Subcutaneous abdominal adipose tissue (tissue), 5 donors: ENCODE data around the gene ZNF789.

Experiments used
- H3K27ac ChIP-seq: one replicate; pipeline ENCODE4 v1.7.0; 2013; ENCODE audit warnings: low read depth, mild to moderate bottlenecking, inconsistent platforms, low read length, moderate library complexity
- H3K27me3 ChIP-seq, 5 donors: one replicate each; pipeline ENCODE4 v1.7.0; 2013; ENCODE audit warnings: low read length in 5 of 5, inconsistent platforms in 1 of 5; ENCODE audit not compliant: control insufficient read depth in 5 of 5, insufficient read depth in 4 of 5
- H3K36me3 ChIP-seq, 5 donors: one replicate each; pipeline ENCODE4 v1.7.0; 2013; ENCODE audit warnings: low read length in 5 of 5; ENCODE audit not compliant: control insufficient read depth in 5 of 5, insufficient read depth in 5 of 5
- H3K4me1 ChIP-seq, 5 donors: one replicate each; pipeline ENCODE4 v1.7.0; 2013; ENCODE audit warnings: low read length in 5 of 5, mild to moderate bottlenecking in 3 of 5, moderate library complexity in 1 of 5; ENCODE audit not compliant: control insufficient read depth in 5 of 5, insufficient read depth in 5 of 5
- H3K4me3 ChIP-seq, 5 donors: one replicate each; pipeline ENCODE4 v1.7.0; 2013; ENCODE audit warnings: low read length in 5 of 5, low read depth in 1 of 5
- H3K9ac ChIP-seq, 5 donors: one replicate each; pipeline ENCODE4 v1.7.0; 2013; ENCODE audit warnings: low read length in 5 of 5, mild to moderate bottlenecking in 4 of 5, moderate library complexity in 3 of 5
- H3K9me3 ChIP-seq, 5 donors: one replicate each; pipeline ENCODE4 v1.7.0; 2013; ENCODE audit warnings: low read length in 5 of 5; ENCODE audit not compliant: control insufficient read depth in 5 of 5
- donor health status: healthy.
- donor health status: healthy.
- donor health status: healthy.
- donor health status: healthy.
- donor health status: healthy.

The ZNF789 gene

DNA sequence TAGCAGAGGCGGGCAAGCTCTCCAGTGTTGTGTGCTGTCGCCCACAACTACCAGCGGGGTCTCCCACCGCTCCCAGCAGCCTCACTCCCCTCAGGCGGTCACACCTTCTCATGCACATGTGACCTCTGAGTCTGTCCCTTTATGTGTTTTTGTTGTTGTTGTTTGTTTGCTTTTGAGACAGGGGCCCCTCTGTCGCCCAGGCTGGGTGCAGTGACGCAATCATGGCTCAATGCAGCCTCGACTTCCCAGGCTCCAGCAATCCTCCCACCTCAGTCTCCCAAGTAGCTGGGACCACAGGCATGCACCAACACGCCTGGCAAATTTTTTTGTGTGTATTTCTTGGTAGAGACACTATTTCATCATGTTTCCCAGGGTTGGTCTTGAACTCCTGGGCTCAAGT, 32.5 kb upstream of the ZNF789 start:
- H3K27me3 ChIP-seq: no peaks in the 10 kb centered on the region
- H3K9ac ChIP-seq: peak overlapping the region in 3 of 5 donors; percentile 86 to 91 (median 90)
- H3K9me3 ChIP-seq: no peaks in the 10 kb centered on the region
- peaks cover 3 to 13% (median 10%) of the 10 kb centered on the region in 5 donors for H3K36me3 ChIP-seq
- peak overlapping the region; percentile 87 to 95 (median 93) for H3K4me3 ChIP-seq
- no peak overlapping the region for H3K27ac ChIP-seq
- peaks cover 12 to 45% (median 35%) of the 10 kb centered on the region in 5 donors for H3K4me1 ChIP-seq

DNA sequence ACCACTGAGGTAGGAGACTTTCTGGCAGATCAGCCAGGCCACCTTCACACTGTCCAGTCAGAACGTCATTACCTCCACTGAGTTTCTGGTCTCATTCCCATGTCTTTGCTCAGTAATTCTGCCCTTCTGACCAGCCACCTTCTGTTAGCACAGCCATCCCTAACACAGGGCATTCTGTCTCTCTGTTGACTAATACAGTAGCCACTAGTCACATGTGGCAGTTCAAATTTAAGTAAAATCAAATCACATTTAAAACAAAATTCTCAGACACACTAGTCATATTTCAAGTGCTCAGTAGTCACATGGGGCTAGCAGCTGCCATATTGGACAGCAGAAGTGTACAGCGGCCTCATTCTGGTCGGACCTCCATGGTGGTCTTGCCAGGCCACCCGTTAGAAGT, 26.6 kb upstream of the ZNF789 start:
- no peak overlapping the region for H3K4me3 ChIP-seq
- no peak overlapping the region for H3K9ac ChIP-seq
- H3K27me3 ChIP-seq: no peaks in the 10 kb centered on the region
- H3K27ac ChIP-seq: no peak overlapping the region
- peaks cover 4 to 28% (median 12%) of the 10 kb centered on the region in 5 donors for H3K4me1 ChIP-seq
- peaks cover 3 to 62% (median 57%) of the 10 kb centered on the region in 5 donors for H3K36me3 ChIP-seq
- no peaks in the 10 kb centered on the region for H3K9me3 ChIP-seq

- H3K9ac ChIP-seq: no peak overlapping the region
- no peak overlapping the region for H3K27ac ChIP-seq
- no peak overlapping the region for H3K4me3 ChIP-seq
- peaks cover 0 to 27% (median 12%) of the 10 kb centered on the region in 5 donors for H3K4me1 ChIP-seq
- no peaks in the 10 kb centered on the region for H3K27me3 ChIP-seq
- peaks cover 2 to 80% (median 71%) of the 10 kb centered on the region in 5 donors for H3K36me3 ChIP-seq
- H3K9me3 ChIP-seq: no peaks in the 10 kb centered on the region
These were observed 24.7 kb upstream of the ZNF789 start for GRCh38 chr7:99447943-99448342.

DNA sequence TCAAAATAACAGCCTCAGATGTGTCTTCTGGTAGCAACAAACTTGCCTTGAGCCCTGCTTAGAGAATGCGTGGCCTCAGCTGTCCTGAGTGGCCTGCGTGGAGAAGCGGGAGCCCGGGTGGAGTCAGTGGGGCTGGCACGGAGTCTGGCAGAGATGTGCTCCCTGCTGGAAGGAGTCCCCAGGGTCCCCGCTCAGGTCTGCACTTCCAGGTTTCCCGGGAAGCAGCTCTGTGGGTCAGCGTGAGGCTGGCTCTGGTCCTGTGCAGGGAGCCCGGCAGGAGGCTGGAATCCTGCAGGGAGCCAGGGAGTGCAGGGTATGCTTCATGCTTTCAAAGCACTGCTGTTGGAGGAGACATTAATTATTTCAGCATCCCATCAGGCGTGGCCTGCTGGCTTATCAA, 23.8 kb upstream of the ZNF789 start:
- Histone ChIP-seq H3K4me1 (peaks cover 0 to 27% (median 12%) of the 10 kb centered on the region in 5 donors), H3K9ac (no peak overlapping the region), H3K27ac (no peak overlapping the region), H3K4me3 (no peak overlapping the region), H3K9me3 (no peaks in the 10 kb centered on the region), H3K27me3 (no peaks in the 10 kb centered on the region), H3K36me3 (peaks cover 0 to 88% (median 77%) of the 10 kb centered on the region in 5 donors)

GRCh38 chr7:99449326-99449725, 23.4 kb upstream of the ZNF789 start:
- H3K27ac ChIP-seq: no peak overlapping the region
- peaks cover 0 to 27% (median 12%) of the 10 kb centered on the region in 5 donors for H3K4me1 ChIP-seq
- H3K4me3 ChIP-seq: no peak overlapping the region
- no peak overlapping the region for H3K9ac ChIP-seq
- H3K27me3 ChIP-seq: no peaks in the 10 kb centered on the region
- peaks cover 0 to 90% (median 81%) of the 10 kb centered on the region in 5 donors for H3K36me3 ChIP-seq
- H3K9me3 ChIP-seq: no peaks in the 10 kb centered on the region

- Histone ChIP-seq H3K9ac (no peak overlapping the region), H3K4me3 (no peak overlapping the region), H3K36me3 (peaks cover 0 to 96% (median 89%) of the 10 kb centered on the region in 5 donors)
These were observed 20.8 kb upstream of the ZNF789 start for GRCh38 chr7:99451936-99452335.

DNA sequence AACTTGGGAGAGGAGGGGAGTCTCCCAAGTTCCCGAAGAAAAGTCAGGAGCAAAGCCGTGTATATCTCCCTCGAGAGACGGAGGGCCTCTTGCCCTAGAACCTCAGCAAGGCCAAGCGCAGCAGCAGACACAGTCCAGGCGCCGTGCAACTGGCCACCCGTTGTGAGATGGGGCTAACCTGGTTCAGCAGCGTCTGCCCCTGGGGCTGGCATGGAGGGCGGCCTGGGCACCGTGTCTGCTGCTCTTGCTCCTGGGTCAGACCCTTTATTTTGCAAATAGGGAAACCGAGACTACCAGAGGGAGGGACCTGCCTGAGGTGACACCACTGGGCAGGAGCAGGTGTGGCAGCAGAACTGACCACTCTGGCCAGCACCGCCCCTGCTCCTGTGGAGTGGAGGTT, 20.1 kb upstream of the ZNF789 start:
- H3K36me3 ChIP-seq: peaks cover 0 to 100% (median 95%) of the 10 kb centered on the region in 5 donors

More at GRCh38 chr7:99451936-99452335, 20.8 kb upstream of the ZNF789 start:
- Histone ChIP-seq H3K4me1 (peaks cover 0 to 27% (median 12%) of the 10 kb centered on the region in 5 donors), H3K9me3 (no peaks in the 10 kb centered on the region), H3K27ac (no peak overlapping the region), H3K27me3 (no peaks in the 10 kb centered on the region)

DNA sequence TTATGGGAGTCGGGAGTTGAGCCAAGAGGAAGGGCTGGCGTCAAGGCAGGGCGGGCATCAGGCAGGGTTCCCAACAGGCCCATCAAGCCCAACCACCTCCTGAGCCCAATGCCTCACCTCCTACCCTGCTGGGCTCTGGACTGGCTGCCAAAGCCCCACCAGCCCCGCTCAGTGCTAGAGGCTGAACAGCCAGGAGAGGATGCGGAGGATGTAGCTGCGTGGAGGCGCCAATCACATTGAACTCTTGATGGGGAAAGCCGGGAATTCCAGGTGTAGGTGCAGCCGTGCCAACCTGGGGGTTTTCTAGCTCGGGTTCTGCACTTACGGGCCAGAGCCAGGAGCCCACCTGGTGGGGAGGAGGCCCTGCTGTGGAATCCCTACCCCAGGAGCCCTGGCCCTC, 19.6 kb upstream of the ZNF789 start:
- no peaks in the 10 kb centered on the region for H3K9me3 ChIP-seq
- H3K36me3 ChIP-seq: peaks cover 0 to 100% (median 95%) of the 10 kb centered on the region in 5 donors
- no peak overlapping the region for H3K4me3 ChIP-seq
- H3K27me3 ChIP-seq: no peaks in the 10 kb centered on the region
- no peak overlapping the region for H3K27ac ChIP-seq
- H3K4me1 ChIP-seq: peaks cover 1 to 27% (median 12%) of the 10 kb centered on the region in 5 donors
- no peak overlapping the region for H3K9ac ChIP-seq

More for the DNA sequence above, 20.1 kb upstream of the ZNF789 start:
- H3K4me3 ChIP-seq: no peak overlapping the region
- H3K27ac ChIP-seq: no peak overlapping the region
- H3K4me1 ChIP-seq: peaks cover 0 to 27% (median 12%) of the 10 kb centered on the region in 5 donors
- no peaks in the 10 kb centered on the region for H3K9me3 ChIP-seq
- no peaks in the 10 kb centered on the region for H3K27me3 ChIP-seq
- H3K9ac ChIP-seq: no peak overlapping the region

GRCh38 chr7:99455874-99456273, 16.8 kb upstream of the ZNF789 start:
- Histone ChIP-seq H3K27ac (no peak overlapping the region), H3K27me3 (no peaks in the 10 kb centered on the region), H3K36me3 (peaks cover 0 to 95% (median 92%) of the 10 kb centered on the region in 5 donors), H3K9ac (no peak overlapping the region), H3K4me3 (no peak overlapping the region), H3K4me1 (peaks cover 1 to 24% (median 16%) of the 10 kb centered on the region in 5 donors), H3K9me3 (no peaks in the 10 kb centered on the region)

DNA sequence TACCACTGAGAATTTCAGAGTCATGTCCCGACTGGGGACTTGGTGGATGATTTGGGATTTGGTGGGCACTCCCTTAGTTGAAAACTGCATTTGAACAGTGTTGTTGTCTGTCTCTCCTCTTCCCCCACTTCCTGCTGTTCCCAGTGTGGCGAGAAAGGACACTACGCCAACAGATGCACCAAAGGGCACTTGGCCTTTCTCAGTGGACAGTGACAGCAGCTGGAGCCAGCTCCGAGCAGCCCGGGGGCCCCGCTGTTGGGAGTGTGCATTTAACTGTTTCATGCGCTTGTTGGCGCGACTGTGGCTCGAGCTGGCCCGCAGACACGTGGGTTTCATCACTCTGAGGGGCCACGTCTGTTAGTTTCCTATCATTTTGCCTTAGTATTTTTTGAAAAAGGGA, 16.4 kb upstream of the ZNF789 start:
- Histone ChIP-seq H3K9ac (no peak overlapping the region), H3K4me1 (peaks cover 1 to 22% (median 16%) of the 10 kb centered on the region in 5 donors), H3K9me3 (no peaks in the 10 kb centered on the region), H3K36me3 (peaks cover 0 to 91% (median 89%) of the 10 kb centered on the region in 5 donors), H3K27ac (no peak overlapping the region), H3K4me3 (no peak overlapping the region), H3K27me3 (no peaks in the 10 kb centered on the region)
